ENCODE measurements around the gene CLSTN3.

The CLSTN3 gene

GRCh38 chr12:7193674-7194073, 63.5 kb downstream of the CLSTN3 start:
- no peak for DNase-seq

- DNase-seq: no peak
These were observed 67.7 kb downstream of the CLSTN3 start for GRCh38 chr12:7197841-7198240.

GRCh38 chr12:7203109-7203508, 72.9 kb downstream of the CLSTN3 start:
- no peak for DNase-seq

DNA sequence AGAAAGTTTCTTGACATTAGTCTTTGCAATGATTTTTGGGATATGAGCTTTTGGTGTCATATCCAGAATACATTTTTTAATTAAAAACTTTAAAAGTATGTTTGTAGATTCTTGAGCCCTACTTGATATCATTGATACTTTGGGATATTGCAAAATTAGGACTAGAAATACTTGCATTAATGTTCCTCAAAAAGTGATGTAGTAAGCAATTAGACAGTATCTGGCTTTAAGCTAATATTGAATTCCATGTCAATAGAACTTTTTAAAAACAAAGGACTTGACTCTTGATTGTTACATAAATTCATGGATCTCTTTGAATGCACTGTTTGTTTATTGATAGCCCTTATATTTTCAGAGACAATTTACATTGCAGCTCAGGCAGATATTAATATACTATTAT, 74.9 kb downstream of the CLSTN3 start:
- DNase-seq: no peak

DNA sequence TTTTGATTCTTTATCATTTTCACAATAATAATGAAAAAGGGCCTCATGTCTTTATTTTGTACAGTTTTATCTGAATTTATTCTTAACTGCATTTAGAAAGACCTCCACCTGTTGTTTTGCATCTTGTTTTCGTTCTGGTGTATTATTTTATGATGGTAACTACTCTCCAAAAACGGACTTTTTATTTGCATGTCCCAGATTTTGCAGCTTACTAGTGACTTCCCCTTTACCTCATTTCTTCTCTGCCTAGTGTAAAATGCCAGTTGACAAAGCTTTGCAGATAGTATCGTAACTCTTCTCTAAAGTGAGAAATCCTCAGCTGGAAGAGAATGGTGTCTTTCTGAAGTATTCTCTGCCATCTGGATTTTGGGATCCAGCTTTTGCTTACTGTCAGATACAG, 76.5 kb downstream of the CLSTN3 start:
- DNase-seq: no peak

DNA sequence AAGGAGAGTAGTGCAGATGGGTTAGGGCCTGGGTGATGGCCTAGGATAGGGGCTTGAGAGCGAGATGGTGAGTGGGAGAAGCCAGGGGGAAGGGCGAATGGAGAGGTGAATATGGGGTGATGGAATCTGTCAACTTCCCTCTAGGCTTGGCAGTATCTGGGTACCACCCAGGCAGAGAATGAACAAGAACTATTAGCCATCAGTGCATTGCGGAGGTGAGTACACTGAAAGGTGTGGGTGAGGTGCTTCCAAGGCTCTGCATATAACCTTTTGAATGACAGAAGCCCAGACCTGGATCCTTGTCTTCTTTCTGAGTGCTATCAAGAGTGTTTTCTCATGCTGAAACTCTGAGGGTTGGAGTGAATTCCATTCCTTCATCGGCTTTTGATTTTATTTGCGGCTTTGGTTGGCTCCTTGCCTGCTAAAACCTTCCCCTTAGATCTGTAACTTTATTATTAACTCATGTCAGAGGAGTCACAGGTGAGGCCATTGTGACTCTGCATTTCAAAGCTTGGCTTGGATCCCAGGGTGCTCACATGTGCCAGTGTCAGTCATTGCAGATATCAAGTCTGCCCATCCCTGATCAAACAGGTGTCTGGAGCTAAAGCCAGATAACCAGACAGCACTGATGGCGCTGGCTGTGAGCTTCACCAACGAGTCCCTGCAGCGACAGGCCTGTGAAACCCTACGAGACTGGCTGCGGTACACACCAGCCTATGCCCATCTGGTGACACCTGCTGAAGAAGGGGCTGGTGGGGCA, 77.9 kb downstream of the CLSTN3 start:
- no peak for DNase-seq

All from NCI-H1930 (cell line).